GM23338 (cell line): ENCODE data around the gene BCAS3. TPM values are rescaled to one million over a fixed set of nuclear protein-coding genes. Genes with fewer than 3 reads are reported as not detected.

Experiments used
- EZH2phosphoT487 ChIP-seq: fragments of 200-600 bp; sonication (generic); IDR thresholded peaks from one replicate; pipeline ENCODE4 v1.8.1; 2018; ENCODE audit warnings: antibody characterized with exemption; ENCODE audit not compliant: unreplicated experiment
- JUNB ChIP-seq: IDR thresholded peaks from one replicate; pipeline ENCODE4 v1.6.1; 2016; ENCODE audit warnings: antibody characterized with exemption; ENCODE audit not compliant: unreplicated experiment
- NANOG ChIP-seq: IDR thresholded peaks from 2 replicates; pipeline ENCODE4 v1.6.1; 2016; ENCODE audit warnings: antibody characterized with exemption, borderline replicate concordance
- POLR2AphosphoS5 ChIP-seq: IDR thresholded peaks from 2 replicates; pipeline ENCODE4 v1.6.1; 2016; ENCODE audit warnings: antibody characterized with exemption, low read depth
- STAT1 ChIP-seq: IDR thresholded peaks from one replicate; pipeline ENCODE4 v1.6.1; 2016; ENCODE audit warnings: antibody characterized with exemption; ENCODE audit not compliant: unreplicated experiment
- ZNF114 ChIP-seq: fragments of 250-450 bp; sonication (Bioruptor Pico); IDR thresholded peaks from 2 replicates; pipeline ENCODE4 v1.5.0; 2020; ENCODE audit warnings: mild to moderate bottlenecking, moderate library complexity
- ZNF331 ChIP-seq: fragments of 250-450 bp; sonication (Bioruptor Pico); IDR thresholded peaks from 2 replicates; pipeline ENCODE4 v1.5.0; 2020; ENCODE audit warnings: low read depth, mild to moderate bottlenecking, moderate library complexity
- polyA plus RNA-seq: library from polyadenylated mRNA; unstranded; fragments of >200 nt; fragmentation: Nextera tagmentation; extraction: Ambion mirVana; gene quantifications from 2 replicates; pipeline ENCODE4 v1.2.1, GENCODE V29; 2016
- total RNA-seq: library from RNA; depleted of rRNA; stranded (reverse); fragments of >200 nt; shearing (Covaris generic); gene quantifications from 2 replicates; pipeline ENCODE4 v1.2.3, GENCODE V29; 2014
- TF ChIP-seq, protein P1 (sequence below): fragments of 250-450 bp; sonication (Bioruptor Pico); IDR thresholded peaks from 2 replicates; pipeline ENCODE4 v1.5.0; 2020; ENCODE audit warnings: mild to moderate bottlenecking, moderate library complexity
- TF ChIP-seq, protein P2 (sequence below), 2 experiments: fragments of 200-600 bp in 1 of 2; sonication (generic) in 1 of 2; conservative IDR thresholded peaks; 2 replicates each; pipeline versions ENCODE4 v1.5.1 to v1.6.1; 2016 to 2017; ENCODE audit warnings: antibody characterized with exemption in 2 of 2, low read depth in 2 of 2, mild to moderate bottlenecking in 2 of 2, moderate library complexity in 1 of 2

BCAS3 gene
- total and polyA plus RNA-seq, 2 experiments from 2014 or later: 8.2 to 28.0 TPM

DNA sequence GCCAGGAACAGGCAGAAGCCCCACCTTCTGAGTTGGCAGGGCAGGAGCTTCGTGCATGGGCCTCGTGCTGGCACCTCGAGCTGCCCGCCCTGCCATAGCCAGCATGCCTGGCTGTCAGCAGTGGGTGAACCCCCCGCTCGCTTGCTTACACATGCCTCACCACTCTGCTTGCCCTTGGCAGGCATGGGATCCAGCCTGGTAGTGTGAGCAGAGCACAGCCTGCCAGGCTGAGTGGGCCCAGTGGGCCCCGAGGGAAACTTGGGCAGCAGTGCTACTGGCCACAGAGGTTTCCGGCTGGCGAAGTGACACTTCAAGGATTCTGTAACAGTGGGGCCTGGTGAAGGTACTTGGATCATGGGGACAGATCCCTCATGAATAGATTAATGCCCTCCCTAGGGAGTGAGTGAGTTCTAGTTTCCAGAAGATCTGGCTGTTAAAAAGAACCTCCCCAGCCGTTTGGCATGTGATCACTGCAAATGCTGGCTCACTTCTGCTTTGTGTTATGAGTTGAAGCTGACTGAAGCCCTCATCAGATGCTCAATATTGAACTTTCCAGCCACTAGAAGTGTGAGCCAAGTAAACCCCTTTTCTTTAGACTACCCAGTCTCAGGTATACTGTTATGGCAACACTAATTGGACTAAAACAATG lies 114.7 kb downstream of the BCAS3 start (continued):
- TF ChIP-seq, protein P1, sequence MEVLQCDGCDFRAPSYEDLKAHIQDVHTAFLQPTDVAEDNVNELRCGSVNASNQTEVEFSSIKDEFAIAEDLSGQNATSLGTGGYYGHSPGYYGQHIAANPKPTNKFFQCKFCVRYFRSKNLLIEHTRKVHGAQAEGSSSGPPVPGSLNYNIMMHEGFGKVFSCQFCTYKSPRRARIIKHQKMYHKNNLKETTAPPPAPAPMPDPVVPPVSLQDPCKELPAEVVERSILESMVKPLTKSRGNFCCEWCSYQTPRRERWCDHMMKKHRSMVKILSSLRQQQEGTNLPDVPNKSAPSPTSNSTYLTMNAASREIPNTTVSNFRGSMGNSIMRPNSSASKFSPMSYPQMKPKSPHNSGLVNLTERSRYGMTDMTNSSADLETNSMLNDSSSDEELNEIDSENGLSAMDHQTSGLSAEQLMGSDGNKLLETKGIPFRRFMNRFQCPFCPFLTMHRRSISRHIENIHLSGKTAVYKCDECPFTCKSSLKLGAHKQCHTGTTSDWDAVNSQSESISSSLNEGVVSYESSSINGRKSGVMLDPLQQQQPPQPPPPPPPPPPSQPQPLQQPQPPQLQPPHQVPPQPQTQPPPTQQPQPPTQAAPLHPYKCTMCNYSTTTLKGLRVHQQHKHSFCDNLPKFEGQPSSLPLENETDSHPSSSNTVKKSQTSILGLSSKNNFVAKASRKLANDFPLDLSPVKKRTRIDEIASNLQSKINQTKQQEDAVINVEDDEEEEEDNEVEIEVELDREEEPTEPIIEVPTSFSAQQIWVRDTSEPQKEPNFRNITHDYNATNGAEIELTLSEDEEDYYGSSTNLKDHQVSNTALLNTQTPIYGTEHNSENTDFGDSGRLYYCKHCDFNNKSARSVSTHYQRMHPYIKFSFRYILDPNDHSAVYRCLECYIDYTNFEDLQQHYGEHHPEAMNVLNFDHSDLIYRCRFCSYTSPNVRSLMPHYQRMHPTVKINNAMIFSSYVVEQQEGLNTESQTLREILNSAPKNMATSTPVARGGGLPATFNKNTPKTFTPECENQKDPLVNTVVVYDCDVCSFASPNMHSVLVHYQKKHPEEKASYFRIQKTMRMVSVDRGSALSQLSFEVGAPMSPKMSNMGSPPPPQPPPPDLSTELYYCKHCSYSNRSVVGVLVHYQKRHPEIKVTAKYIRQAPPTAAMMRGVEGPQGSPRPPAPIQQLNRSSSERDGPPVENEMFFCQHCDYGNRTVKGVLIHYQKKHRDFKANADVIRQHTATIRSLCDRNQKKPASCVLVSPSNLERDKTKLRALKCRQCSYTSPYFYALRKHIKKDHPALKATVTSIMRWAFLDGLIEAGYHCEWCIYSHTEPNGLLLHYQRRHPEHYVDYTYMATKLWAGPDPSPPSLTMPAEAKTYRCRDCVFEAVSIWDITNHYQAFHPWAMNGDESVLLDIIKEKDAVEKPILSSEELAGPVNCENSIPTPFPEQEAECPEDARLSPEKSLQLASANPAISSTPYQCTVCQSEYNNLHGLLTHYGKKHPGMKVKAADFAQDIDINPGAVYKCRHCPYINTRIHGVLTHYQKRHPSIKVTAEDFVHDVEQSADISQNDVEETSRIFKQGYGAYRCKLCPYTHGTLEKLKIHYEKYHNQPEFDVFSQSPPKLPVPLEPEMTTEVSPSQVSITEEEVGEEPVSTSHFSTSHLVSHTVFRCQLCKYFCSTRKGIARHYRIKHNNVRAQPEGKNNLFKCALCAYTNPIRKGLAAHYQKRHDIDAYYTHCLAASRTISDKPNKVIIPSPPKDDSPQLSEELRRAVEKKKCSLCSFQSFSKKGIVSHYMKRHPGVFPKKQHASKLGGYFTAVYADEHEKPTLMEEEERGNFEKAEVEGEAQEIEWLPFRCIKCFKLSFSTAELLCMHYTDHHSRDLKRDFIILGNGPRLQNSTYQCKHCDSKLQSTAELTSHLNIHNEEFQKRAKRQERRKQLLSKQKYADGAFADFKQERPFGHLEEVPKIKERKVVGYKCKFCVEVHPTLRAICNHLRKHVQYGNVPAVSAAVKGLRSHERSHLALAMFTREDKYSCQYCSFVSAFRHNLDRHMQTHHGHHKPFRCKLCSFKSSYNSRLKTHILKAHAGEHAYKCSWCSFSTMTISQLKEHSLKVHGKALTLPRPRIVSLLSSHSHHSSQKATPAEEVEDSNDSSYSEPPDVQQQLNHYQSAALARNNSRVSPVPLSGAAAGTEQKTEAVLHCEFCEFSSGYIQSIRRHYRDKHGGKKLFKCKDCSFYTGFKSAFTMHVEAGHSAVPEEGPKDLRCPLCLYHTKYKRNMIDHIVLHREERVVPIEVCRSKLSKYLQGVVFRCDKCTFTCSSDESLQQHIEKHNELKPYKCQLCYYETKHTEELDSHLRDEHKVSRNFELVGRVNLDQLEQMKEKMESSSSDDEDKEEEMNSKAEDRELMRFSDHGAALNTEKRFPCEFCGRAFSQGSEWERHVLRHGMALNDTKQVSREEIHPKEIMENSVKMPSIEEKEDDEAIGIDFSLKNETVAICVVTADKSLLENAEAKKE (CRISPR knock-in tag): no peak
- no peak for TF ChIP-seq JUNB
- no peak for TF ChIP-seq ZNF114
- TF ChIP-seq, protein P2, sequence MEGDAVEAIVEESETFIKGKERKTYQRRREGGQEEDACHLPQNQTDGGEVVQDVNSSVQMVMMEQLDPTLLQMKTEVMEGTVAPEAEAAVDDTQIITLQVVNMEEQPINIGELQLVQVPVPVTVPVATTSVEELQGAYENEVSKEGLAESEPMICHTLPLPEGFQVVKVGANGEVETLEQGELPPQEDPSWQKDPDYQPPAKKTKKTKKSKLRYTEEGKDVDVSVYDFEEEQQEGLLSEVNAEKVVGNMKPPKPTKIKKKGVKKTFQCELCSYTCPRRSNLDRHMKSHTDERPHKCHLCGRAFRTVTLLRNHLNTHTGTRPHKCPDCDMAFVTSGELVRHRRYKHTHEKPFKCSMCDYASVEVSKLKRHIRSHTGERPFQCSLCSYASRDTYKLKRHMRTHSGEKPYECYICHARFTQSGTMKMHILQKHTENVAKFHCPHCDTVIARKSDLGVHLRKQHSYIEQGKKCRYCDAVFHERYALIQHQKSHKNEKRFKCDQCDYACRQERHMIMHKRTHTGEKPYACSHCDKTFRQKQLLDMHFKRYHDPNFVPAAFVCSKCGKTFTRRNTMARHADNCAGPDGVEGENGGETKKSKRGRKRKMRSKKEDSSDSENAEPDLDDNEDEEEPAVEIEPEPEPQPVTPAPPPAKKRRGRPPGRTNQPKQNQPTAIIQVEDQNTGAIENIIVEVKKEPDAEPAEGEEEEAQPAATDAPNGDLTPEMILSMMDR (conservative IDR thresholded peaks at IDR 0.05; ENCODE audit: low read depth in 2 of 2): no peak
- TF ChIP-seq POLR2AphosphoS5: no peak
- no peak for TF ChIP-seq STAT1
- TF ChIP-seq NANOG: no peak
- no peak for TF ChIP-seq EZH2phosphoT487
- TF ChIP-seq ZNF331 (CRISPR knock-in tag): no peak
